HG03135 (cell line): ENCODE measurements around the gene FABP6.
"Not testable (repeated sequence)": the region's sequence is repeated elsewhere in the genome, so short reads cannot be mapped to it uniquely, and the experiment has no call there.

Experiments
- ATAC-seq: cut with Tn5 transposase; IDR thresholded peaks from one replicate; pipeline ENCODE4 v1.9.1; 2021; ENCODE audit warnings: mild to moderate bottlenecking, moderate library complexity; ENCODE audit not compliant: unreplicated experiment

The FABP6 gene

GRCh38 chr5:160219356-160219755, 9.9 kb upstream of the FABP6 start:
- no peak for ATAC-seq

- ATAC-seq: no peak
These were observed 8.2 kb upstream of the FABP6 start for GRCh38 chr5:160221082-160221481.

- ATAC-seq: no peak
These were observed 2.3 kb upstream of the FABP6 start for GRCh38 chr5:160227012-160227411.

GRCh38 chr5:160230686-160231527, 1.6 kb downstream of the FABP6 start:
- no peak for ATAC-seq

GRCh38 chr5:160231783-160232342, 2.6 kb downstream of the FABP6 start:
- no peak for ATAC-seq

- ATAC-seq: no peak
These were observed 3.9 kb downstream of the FABP6 start for GRCh38 chr5:160233215-160233614.

- no peak for ATAC-seq
These were observed 6.4 kb downstream of the FABP6 start for GRCh38 chr5:160235731-160236130.

- ATAC-seq: no peak
These were observed 8.3 kb downstream of the FABP6 start for GRCh38 chr5:160237571-160238093.

- ATAC-seq: no peak
These were observed 11.0 kb downstream of the FABP6 start for GRCh38 chr5:160240350-160240749.

- ATAC-seq: no peak
These were observed 12.8 kb downstream of the FABP6 start for GRCh38 chr5:160242145-160242544.

- no peak for ATAC-seq
These were observed 16.3 kb downstream of the FABP6 start for GRCh38 chr5:160245506-160246086.

- ATAC-seq: not testable (repeated sequence)
These were observed 20.3 kb downstream of the FABP6 start for GRCh38 chr5:160249570-160249969.

GRCh38 chr5:160250226-160250625, 20.9 kb downstream of the FABP6 start:
- ATAC-seq: no peak

GRCh38 chr5:160250826-160251225, 21.5 kb downstream of the FABP6 start:
- ATAC-seq: no peak

GRCh38 chr5:160251406-160252155, 22.3 kb downstream of the FABP6 start:
- no peak for ATAC-seq

- no peak for ATAC-seq
These were observed 23.6 kb downstream of the FABP6 start for GRCh38 chr5:160252916-160253315.

GRCh38 chr5:160253441-160253840, 24.1 kb downstream of the FABP6 start:
- ATAC-seq: no peak

GRCh38 chr5:160254706-160255105, 25.4 kb downstream of the FABP6 start:
- ATAC-seq: no peak

- no peak for ATAC-seq
These were observed 30.0 kb downstream of the FABP6 start for GRCh38 chr5:160259341-160259740.

- no peak for ATAC-seq
These were observed 30.9 kb downstream of the FABP6 start for GRCh38 chr5:160260006-160260775.
